Keratinocyte (primary cell): ENCODE results near the gene SCAMP1.

Source experiments
- EZH2 ChIP-seq: IDR thresholded peaks from one replicate; pipeline ENCODE4 v1.6.1; 2012; ENCODE audit warnings: inconsistent platforms, mild to moderate bottlenecking, low read length, moderate library complexity
- TF ChIP-seq, protein P1 (sequence below), 3 experiments: IDR thresholded peaks in 1 of 3; conservative IDR thresholded peaks in 1 of 3; optimal IDR thresholded peaks in 1 of 3; 2 replicates in 2 of 3; 3 replicates in 1 of 3; pipeline versions ENCODE3 to v1.5.1; 2011; ENCODE audit warnings: low read length in 3 of 3, mild to moderate bottlenecking in 3 of 3, moderate library complexity in 2 of 3, control low read depth in 1 of 3, inconsistent platforms in 1 of 3; ENCODE audit not compliant: insufficient read depth in 2 of 3; ENCODE audit errors: extremely low read depth in 1 of 3

- TF ChIP-seq, protein P1, sequence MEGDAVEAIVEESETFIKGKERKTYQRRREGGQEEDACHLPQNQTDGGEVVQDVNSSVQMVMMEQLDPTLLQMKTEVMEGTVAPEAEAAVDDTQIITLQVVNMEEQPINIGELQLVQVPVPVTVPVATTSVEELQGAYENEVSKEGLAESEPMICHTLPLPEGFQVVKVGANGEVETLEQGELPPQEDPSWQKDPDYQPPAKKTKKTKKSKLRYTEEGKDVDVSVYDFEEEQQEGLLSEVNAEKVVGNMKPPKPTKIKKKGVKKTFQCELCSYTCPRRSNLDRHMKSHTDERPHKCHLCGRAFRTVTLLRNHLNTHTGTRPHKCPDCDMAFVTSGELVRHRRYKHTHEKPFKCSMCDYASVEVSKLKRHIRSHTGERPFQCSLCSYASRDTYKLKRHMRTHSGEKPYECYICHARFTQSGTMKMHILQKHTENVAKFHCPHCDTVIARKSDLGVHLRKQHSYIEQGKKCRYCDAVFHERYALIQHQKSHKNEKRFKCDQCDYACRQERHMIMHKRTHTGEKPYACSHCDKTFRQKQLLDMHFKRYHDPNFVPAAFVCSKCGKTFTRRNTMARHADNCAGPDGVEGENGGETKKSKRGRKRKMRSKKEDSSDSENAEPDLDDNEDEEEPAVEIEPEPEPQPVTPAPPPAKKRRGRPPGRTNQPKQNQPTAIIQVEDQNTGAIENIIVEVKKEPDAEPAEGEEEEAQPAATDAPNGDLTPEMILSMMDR (optimal IDR thresholded peaks at IDR 0.05 in 1 of 3, IDR thresholded peaks at IDR 0.05 in 1 of 3, conservative IDR thresholded peaks at IDR 0.05 in 1 of 3; ENCODE audit: extremely low read depth in 1 of 3, insufficient read depth in 2 of 3, low read length in 3 of 3): no peak
- TF ChIP-seq EZH2: no peak
Observed at GRCh38 chr5:78323241-78323640, 37.2 kb upstream of the SCAMP1 start.
